Pulmonary artery endothelial cell (primary cell): ENCODE measurements around the gene PPP1CC. TPM values are rescaled to one million over a fixed set of nuclear protein-coding genes. Genes with fewer than 3 reads are reported as not detected.
"Not testable (repeated sequence)": the region's sequence is repeated elsewhere in the genome, so short reads cannot be mapped to it uniquely, and the experiment has no call there.

Source experiments
- DNase-seq: peaks from one replicate; pipeline ENCODE4 v3.0.0-alpha.2; 2011; ENCODE audit warnings: low read depth, low spot score
- total RNA-seq: library from RNA; depleted of rRNA; stranded (reverse); fragments of >200 nt; gene quantifications from 2 replicates; pipeline ENCODE4 v1.2.3, GENCODE V29; 2014

PPP1CC gene
- total RNA-seq, result 156 and 186 TPM in 2 replicates

DNA sequence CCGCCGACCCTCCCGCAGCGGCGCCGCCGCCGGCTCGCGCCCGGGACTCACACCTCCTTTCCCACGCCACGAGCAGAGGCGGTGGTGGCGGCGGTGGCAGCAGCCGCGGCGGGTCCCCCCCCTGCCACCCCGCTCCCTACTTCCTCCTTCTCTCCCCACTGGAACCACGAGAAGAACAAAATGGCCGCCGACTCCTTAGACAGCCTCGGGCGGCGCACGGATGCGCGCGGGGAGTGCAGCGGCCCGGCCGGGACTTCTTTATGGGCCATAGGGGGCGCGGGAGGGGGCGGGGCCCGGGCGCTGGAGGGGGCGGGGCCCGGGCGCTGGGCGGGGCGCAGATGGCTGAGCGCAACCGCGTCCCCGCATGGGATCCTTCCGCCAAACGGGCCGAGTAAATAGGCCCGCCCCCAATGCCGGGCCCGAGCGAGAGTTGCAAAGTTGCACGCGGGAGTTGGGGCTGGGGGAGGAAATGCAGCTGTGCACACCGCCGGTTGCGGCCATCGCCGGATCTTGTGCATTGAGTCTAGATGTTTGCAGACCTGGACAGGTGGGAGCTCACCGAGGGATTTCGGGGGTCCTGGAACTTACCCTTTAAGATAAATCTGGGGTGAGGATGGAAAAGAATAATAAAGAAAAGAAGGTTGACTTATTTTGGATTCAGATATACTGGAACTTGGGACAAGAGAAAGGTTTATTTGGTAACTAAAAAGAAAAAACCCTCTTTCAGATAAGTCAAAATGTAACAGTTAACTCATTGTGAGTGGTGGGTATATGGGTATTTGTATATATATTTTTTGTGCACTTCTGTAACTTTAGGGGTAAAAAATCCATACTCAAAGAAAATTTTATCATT lies at the start of gene PPP1CC:
Gene PPP1CC (minus strand): TSS at position 174 of the 853 bp plus-strand sequence. CDS start 184 bp downstream, outside the sequence.
- peak; percentile 77 for DNase-seq

DNA sequence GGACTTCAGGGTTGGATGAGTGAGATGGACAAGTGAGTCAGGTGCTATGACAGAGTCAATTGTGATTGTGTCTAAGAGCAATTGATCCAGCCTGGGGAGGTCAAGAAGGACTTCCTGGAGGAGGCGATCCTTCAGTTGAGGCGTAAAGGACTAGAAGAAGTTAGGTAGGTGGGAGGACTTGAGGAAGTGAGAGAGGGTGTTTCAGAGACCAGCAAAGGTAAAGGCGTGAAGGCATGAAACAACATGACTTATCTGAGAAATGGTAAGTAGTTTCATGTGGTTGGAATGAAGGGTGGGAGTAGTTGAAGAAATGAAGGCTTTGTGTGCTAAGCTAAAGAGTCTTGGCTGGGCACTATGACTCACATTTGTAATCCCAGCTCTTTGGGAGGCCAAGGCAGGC lies 48.9 kb upstream of the PPP1CC start:
- no peak for DNase-seq

DNA sequence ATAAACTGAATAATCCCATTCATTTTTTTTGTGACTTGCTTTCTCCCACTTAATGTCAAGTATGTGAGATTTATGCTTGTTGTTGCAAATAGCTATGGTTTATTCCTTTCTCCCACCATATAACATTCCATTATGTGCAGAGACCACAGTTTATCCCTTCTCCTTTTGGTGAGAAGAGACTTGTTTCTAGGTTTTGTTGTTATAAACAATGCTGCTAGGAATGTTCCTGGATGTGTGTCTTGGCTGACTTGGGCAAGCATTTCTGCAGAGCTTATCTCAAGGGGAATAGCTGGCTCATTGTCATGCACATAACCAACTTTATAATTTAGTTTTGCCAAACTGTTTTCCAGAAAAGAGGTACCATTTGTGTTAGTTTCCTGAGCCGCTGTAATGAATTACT lies 47.6 kb upstream of the PPP1CC start:
- DNase-seq, result no peak

DNA sequence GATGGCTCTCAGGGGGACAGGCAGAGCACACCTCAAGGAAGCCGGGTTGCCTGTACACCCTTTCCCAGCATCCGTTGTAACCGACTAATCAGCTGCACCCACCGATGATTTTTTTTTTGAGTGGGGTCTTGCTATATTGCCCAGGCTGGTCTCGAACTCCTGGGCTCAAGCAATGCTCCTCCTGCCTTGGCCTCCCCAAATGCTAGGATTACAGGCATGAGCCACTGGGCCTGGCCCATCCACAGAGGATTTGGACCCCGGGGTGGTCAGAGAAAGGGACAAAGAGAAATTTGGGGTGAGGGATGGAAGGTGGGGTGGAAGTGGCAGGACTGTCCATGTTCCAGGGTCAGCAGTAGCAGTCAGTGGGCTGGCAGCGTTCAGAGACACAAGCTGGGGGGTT lies 43.3 kb upstream of the PPP1CC start:
- DNase-seq, result no peak

DNA sequence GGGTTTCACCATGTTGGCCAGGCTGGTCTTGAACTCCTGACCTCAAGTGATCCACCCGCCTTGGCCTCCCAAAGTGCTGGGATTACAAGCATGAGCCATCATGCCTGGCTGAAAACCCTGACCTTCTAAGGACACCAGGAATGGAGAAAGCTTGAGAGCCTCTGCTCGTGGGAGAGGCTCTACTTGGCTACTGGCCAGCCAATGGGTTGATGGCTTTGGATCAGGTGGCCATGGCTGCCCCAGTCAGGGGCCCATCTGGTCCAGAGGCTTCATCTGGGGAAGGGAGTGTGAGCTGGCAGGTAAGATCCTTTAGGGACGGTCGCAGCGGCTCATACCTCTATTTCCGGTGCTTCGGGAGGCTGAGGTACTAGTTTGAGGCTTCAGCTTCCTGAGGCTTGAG lies 42.5 kb upstream of the PPP1CC start:
- no peak for DNase-seq

DNA sequence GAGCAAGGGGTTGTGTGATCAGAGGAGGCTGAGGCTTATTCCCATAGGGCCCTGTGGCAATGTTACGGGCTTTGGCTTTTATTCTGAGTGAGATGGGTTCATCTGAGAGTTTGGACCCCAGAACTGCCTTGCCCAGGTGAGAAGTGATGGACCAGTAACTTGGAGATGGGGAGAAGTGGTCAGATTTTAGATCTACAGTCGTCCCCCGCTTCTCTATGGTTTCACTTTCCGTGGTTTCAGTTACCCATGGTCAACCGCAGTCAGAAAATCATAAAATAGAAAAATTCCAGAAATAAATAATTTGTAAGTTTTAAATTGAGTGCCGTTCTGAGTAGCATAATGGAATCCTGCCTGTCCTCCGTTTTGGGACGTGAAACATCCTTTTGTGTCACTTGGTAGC lies 40.2 kb upstream of the PPP1CC start:
- DNase-seq, result no peak

DNA sequence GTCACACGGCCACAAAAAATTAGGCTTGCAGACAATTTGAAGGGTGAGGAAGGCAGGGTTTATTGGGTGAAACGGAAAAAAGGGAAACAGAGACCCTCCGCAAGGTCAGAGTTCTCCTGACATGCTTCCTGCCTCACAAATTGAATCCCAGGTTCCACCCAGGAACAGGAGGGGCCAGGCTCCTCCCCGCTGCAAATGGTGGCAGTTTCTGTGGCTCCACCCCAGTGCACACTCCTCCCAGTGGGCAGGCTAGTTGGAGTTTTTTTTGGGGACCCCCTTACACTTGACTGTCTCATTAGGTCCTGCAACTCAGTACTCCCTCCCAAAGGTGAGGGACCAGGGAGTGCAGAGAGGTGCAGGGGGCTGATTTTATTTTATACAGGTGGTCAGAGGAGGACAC lies 39.4 kb upstream of the PPP1CC start:
- DNase-seq, result no peak

DNA sequence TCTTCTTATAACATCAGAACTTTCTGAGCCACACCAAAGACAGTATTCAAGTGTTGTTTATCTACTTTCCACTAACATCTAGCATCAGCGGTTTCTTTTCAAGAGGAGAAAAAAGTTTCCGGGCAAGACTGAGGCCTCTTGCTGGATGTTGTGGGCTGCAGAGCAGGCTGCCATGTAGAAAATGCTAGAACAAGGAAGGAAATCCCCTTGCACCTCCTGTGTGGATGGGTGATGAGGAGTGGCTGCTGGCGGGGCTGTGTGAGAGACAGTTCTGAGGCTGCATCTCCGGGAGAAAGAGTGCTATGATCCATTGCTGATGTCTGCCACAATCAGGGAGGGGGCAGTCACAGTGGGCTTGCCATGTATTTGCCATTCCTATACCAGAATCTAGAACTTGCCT lies 37.8 kb upstream of the PPP1CC start:
- DNase-seq, result no peak

DNA sequence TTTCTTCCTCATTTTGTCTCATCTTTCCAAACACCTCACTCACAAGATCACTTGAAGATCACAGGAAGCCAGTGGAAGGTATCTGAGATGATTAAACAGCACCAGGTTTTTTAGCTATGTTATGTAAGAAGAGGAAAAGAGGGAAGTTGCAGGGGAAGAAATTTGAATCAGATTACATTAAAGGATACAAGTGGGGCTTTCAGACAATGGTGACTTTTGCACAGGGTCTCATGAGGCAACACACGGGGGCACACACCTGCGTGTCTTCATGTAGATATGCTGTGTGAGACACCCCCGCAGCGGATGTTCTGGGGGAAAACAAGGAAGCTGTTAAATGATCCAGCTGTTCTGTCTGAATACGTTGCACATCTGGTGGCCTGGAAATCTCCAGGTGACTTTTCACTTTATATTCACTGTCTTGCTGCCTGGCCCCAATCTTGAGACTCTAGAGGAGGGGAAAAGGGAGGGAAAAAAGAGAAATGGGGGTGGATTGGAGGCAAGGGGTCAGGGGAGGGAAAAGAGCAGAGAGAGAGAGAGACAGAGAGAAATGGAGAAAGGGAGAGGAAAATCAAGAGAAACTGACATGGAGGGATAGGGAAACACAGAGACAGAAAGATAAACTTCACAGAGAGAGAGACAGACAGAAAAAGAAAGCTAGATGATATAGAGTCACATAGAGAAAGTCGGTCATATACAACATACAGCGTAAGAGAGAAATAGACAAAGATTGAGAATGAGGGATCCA lies 36.3 kb upstream of the PPP1CC start:
- no peak for DNase-seq

GRCh38 chr12:110776410-110776809 lies 33.7 kb upstream of the PPP1CC start:
- DNase-seq, result no peak

DNA sequence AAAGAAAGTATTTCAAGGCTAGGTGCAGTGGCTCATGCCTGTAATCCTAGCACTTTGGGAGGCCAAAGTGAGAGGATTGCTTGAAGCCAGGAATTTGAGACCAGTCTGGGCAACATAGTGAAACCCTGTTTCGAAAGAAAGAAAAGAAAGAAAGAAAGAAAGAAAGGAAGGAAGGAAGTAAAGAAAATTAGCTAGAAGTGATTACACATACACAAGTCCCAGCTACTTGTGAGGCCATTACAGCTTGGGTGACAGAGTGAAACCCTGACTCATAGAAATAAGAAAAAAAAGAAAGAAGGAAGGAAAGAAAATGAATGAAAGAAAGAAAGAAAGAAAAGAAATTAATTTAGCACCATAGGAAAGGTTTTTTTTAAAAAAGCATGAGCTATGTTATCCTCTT lies 33.3 kb upstream of the PPP1CC start:
- DNase-seq, result no peak

DNA sequence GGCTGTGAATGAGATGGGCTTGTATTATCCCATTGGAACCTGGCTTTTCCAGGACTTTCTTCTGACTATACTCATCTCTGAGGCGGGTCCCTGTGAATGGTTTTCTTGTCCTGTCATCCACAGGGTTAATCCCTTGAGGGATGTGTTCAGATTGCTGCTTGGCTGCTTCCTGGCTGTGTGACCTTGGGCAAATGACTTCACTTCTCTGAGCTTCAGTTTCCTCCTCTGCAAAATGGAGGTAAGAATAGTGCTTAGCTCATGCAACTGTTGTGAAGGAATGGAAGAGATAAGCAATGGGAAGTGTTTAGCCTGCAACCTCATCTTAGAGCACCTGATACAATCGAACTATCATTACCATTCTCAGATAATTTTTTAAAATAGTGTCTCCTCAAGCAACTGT lies 32.1 kb upstream of the PPP1CC start:
- DNase-seq, result no peak

DNA sequence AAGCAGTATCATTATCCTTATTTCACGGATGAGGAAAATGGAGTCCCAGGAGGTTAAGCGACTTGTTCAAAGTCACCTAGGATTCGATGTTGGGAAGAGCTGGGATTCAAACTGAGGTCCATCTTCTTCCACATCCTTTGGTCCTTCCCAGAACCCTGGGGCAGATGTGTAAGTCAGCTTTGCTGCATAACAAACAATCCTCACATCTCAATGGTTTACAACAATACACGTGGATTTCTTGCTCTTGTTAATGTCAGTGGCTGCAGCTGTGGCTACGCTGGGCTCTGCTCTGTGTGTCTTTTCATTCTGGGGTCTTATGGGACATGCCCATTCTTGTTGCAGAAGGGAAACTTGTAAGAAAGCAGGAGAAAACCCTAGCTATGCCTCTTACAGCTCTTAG lies 26.3 kb upstream of the PPP1CC start:
- DNase-seq, result no peak

DNA sequence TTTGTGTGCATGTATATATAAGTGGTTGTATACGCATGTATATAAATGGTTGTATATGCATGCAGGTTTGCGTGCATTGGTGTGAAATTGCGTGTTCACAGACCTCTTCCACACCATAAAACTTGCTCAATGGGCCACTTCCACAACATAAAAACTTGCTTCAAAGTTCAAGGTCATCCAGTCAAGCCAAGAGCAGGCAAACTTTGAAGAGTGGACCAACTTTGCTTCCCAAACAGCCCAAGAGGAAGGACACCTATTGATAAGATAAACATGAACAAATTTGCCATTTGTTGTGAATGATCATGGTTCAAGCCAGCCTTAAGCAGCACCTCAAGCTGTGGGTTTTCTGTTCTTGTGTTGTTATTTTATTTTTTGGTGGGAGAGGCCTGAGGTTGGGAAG lies 25.2 kb upstream of the PPP1CC start:
- no peak for DNase-seq

DNA sequence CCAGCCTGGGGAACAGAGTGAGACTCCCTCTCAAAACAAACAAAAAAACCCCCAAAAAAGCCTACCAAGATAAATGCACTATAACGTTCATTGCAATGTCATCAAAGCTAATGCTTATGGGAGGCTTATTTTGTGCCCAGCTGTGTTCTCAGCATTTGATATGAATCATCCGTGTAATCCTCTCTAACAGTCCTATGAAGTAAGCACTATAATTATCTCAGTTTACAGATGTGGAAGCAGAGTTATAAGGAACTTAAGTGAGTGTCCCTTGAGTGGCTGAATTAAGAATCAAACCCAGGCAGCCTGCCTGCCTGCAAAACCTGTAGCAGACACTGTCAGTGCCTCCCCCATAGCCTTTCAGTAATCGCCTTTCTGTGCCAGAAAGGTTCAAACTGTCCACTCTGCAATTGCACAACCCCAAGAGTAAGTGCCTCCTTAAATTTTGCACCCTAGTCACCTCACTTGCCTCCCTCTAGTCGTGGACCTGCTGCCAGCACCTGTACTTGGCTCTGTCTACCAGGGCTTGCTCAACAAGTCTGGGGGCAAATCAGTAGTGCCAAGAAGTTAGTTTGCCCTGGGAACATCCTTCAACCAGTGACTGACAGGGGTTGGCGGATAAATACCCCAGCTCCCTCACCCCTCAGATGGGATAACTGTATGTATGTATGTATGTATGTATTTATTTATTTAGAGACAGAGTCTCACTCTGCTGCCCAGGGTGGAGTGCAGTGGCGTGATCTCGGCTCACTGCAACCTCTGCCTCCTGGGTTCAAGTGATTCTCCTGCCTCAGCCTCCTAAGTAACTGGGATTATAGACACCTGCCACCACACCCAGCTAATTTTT lies 23.8 kb upstream of the PPP1CC start:
- no peak for DNase-seq

GRCh38 chr12:110765572-110765971 lies 22.9 kb upstream of the PPP1CC start:
- DNase-seq, result not testable (repeated sequence)

GRCh38 chr12:110765111-110765510 lies 22.4 kb upstream of the PPP1CC start:
- no peak for DNase-seq

DNA sequence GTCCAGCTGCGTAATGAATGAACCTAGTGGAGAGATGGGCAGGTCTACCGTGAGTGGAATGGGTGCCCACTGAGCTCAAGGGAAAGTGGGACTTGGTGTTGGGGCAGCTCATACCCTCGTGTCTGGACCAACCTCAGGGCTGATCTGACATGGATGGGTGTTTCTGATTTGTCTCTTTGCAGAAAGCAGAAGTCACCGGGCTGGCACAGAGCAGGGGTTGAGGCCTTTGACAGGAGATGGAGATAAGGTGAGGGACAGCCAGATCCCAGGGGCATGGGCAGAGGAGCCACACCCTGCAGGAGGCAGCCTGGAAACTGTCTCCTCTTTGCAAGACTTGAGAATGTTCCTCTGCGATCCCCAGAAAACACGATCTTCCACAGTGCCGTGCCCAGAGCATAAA lies 20.9 kb upstream of the PPP1CC start:
- no peak for DNase-seq

GRCh38 chr12:110762891-110763290 lies 20.2 kb upstream of the PPP1CC start:
- no peak for DNase-seq

DNA sequence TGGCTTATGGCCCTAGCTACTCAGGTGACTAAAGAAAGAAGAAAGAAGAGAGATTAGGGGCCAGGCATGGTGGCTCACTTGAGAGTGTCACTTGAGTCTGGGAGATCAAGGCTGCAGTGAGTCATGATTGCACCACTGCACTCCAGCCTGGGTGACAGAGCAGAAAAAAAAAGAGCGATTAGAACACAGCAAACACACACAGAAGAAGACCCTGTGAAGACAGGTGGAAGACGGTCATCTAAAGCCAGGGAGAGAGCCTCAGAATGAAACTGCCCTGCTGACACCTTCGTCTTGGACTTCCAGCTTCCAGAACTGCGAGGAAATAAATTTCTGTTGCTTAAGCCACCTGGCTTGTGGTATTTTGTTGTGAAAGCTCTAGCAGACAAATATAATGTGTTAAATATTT lies 17.5 kb upstream of the PPP1CC start:
- DNase-seq, result no peak

GRCh38 chr12:110758922-110759321 lies 16.2 kb upstream of the PPP1CC start:
- DNase-seq, result no peak

GRCh38 chr12:110756611-110757010 lies 13.9 kb upstream of the PPP1CC start:
- no peak for DNase-seq
